A549 (cell line): Measurements from ENCODE around the gene USP4.

Experiments
- CBX2 ChIP-seq: fragments of 200-600 bp; sonication (generic); IDR thresholded peaks from 2 replicates; pipeline ENCODE4 v1.6.1; 2016; ENCODE audit warnings: low read depth, mild to moderate bottlenecking, borderline replicate concordance
- CEBPB ChIP-seq, 2 experiments: fragments of >200 bp in 1 of 2; sonication (Bioruptor Twin) in 1 of 2; formaldehyde crosslinking in 1 of 2; IDR thresholded peaks; 2 replicates each; pipeline ENCODE4 v1.6.1; 2012 to 2016
- CHD4 ChIP-seq: fragments of 200-600 bp; sonication (generic); IDR thresholded peaks from 2 replicates; pipeline ENCODE4 v1.6.1; 2016; ENCODE audit warnings: antibody characterized with exemption, mild to moderate bottlenecking, borderline replicate concordance
- ESRRA ChIP-seq: fragments of 150-350 bp; IDR thresholded peaks from 2 replicates; pipeline ENCODE4 v1.6.1; 2014; ENCODE audit warnings: mild to moderate bottlenecking, low read length, borderline replicate concordance
- HDAC2 ChIP-seq: fragments of 200-600 bp; sonication (generic); IDR thresholded peaks from 2 replicates; pipeline ENCODE4 v1.6.1; 2016
- KDM1A ChIP-seq: fragments of 200-600 bp; sonication (generic); IDR thresholded peaks from 2 replicates; pipeline ENCODE4 v1.6.1; 2016; ENCODE audit warnings: low read depth, mild to moderate bottlenecking
- MAFK ChIP-seq: fragments of 450-650 bp; IDR thresholded peaks from 2 replicates; pipeline ENCODE4 v1.6.1; 2014; ENCODE audit not compliant: partially characterized antibody
- POLR2A ChIP-seq: IDR thresholded peaks from 2 replicates; pipeline ENCODE4 v1.6.1; 2012; ENCODE audit warnings: mild to moderate bottlenecking, low read length
- RAD21 ChIP-seq, 2 experiments: fragments of >200 bp in 1 of 2; sonication (Bioruptor Twin) in 1 of 2; formaldehyde crosslinking in 1 of 2; IDR thresholded peaks in 1 of 2; conservative IDR thresholded peaks in 1 of 2; 2 replicates in 1 of 2; 3 replicates in 1 of 2; pipeline ENCODE4 v1.6.1; 2012 to 2018; ENCODE audit warnings: inconsistent platforms in 1 of 2
- RARB ChIP-seq: fragments of 250-450 bp; sonication (Bioruptor Pico); IDR thresholded peaks from 2 replicates; pipeline ENCODE4 v1.8.0; 2021; ENCODE audit warnings: mild to moderate bottlenecking, moderate library complexity
- RFX5 ChIP-seq: fragments of 450-650 bp; IDR thresholded peaks from 2 replicates; pipeline ENCODE4 v1.7.1; 2014; ENCODE audit warnings: antibody characterized with exemption, mild to moderate bottlenecking, moderate library complexity
- TF ChIP-seq, protein P1 (sequence below): fragments of >200 bp; sonication (Bioruptor Twin); formaldehyde crosslinking; IDR thresholded peaks from 3 replicates; pipeline ENCODE4 v1.5.1; 2016
- TF ChIP-seq, protein P2 (sequence below): fragments of 250-450 bp; sonication (Bioruptor Pico); IDR thresholded peaks from 2 replicates; pipeline ENCODE4 v1.5.0; 2021; ENCODE audit warnings: mild to moderate bottlenecking, moderate library complexity, borderline replicate concordance
- TF ChIP-seq, protein P3 (sequence below): fragments of 150-350 bp; IDR thresholded peaks from 2 replicates; pipeline ENCODE4 v1.6.1; 2014; ENCODE audit warnings: low read depth, mild to moderate bottlenecking, low read length

DNA sequence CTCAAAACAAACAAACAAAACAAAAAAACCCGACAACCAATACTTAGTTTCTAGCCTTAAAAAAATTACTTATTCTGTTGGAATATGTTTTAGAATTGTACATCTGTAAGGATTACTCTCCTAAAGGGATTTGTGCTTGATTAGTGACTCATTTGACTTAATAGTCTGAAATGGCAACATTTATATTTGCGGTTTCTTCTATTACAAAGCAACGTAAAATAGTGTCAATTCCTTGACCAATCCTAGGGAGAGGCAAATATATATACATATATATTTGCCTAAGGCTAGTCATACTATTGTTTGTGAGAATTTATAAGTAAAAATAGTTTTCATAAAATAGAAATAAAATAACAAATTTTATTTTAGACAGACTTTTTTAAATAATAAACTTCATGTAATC is 102.5 kb downstream of the USP4 start:
- TF ChIP-seq CBX2 = no peak
- TF ChIP-seq, protein P1, sequence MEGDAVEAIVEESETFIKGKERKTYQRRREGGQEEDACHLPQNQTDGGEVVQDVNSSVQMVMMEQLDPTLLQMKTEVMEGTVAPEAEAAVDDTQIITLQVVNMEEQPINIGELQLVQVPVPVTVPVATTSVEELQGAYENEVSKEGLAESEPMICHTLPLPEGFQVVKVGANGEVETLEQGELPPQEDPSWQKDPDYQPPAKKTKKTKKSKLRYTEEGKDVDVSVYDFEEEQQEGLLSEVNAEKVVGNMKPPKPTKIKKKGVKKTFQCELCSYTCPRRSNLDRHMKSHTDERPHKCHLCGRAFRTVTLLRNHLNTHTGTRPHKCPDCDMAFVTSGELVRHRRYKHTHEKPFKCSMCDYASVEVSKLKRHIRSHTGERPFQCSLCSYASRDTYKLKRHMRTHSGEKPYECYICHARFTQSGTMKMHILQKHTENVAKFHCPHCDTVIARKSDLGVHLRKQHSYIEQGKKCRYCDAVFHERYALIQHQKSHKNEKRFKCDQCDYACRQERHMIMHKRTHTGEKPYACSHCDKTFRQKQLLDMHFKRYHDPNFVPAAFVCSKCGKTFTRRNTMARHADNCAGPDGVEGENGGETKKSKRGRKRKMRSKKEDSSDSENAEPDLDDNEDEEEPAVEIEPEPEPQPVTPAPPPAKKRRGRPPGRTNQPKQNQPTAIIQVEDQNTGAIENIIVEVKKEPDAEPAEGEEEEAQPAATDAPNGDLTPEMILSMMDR = no peak
- TF ChIP-seq POLR2A = no peak
- no peak for TF ChIP-seq RARB (CRISPR knock-in tag)
- no peak for TF ChIP-seq CHD4
- TF ChIP-seq CEBPB (IDR thresholded peaks at IDR 0.05) = no peak
- no peak for TF ChIP-seq MAFK
- no peak for TF ChIP-seq HDAC2
- TF ChIP-seq, protein P2, sequence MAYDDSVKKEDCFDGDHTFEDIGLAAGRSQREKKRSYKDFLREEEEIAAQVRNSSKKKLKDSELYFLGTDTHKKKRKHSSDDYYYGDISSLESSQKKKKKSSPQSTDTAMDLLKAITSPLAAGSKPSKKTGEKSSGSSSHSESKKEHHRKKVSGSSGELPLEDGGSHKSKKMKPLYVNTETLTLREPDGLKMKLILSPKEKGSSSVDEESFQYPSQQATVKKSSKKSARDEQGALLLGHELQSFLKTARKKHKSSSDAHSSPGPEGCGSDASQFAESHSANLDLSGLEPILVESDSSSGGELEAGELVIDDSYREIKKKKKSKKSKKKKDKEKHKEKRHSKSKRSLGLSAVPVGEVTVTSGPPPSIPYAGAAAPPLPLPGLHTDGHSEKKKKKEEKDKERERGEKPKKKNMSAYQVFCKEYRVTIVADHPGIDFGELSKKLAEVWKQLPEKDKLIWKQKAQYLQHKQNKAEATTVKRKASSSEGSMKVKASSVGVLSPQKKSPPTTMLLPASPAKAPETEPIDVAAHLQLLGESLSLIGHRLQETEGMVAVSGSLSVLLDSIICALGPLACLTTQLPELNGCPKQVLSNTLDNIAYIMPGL (CRISPR knock-in tag) = no peak
- TF ChIP-seq RFX5 = no peak
- TF ChIP-seq, protein P3, sequence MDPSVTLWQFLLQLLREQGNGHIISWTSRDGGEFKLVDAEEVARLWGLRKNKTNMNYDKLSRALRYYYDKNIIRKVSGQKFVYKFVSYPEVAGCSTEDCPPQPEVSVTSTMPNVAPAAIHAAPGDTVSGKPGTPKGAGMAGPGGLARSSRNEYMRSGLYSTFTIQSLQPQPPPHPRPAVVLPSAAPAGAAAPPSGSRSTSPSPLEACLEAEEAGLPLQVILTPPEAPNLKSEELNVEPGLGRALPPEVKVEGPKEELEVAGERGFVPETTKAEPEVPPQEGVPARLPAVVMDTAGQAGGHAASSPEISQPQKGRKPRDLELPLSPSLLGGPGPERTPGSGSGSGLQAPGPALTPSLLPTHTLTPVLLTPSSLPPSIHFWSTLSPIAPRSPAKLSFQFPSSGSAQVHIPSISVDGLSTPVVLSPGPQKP = no peak
- TF ChIP-seq ESRRA = no peak
- no peak for TF ChIP-seq KDM1A
- no peak for TF ChIP-seq RAD21 (conservative IDR thresholded peaks at IDR 0.05 in 1 of 2, IDR thresholded peaks at IDR 0.05 in 1 of 2)
